ENCODE data around the gene FAM171A2. TPM values are rescaled to one million over a fixed set of nuclear protein-coding genes. Genes with fewer than 3 reads are reported as not detected.

FAM171A2 gene
- total RNA-seq, 1 experiment from 2014 or later: 7.6 TPM

DNA sequence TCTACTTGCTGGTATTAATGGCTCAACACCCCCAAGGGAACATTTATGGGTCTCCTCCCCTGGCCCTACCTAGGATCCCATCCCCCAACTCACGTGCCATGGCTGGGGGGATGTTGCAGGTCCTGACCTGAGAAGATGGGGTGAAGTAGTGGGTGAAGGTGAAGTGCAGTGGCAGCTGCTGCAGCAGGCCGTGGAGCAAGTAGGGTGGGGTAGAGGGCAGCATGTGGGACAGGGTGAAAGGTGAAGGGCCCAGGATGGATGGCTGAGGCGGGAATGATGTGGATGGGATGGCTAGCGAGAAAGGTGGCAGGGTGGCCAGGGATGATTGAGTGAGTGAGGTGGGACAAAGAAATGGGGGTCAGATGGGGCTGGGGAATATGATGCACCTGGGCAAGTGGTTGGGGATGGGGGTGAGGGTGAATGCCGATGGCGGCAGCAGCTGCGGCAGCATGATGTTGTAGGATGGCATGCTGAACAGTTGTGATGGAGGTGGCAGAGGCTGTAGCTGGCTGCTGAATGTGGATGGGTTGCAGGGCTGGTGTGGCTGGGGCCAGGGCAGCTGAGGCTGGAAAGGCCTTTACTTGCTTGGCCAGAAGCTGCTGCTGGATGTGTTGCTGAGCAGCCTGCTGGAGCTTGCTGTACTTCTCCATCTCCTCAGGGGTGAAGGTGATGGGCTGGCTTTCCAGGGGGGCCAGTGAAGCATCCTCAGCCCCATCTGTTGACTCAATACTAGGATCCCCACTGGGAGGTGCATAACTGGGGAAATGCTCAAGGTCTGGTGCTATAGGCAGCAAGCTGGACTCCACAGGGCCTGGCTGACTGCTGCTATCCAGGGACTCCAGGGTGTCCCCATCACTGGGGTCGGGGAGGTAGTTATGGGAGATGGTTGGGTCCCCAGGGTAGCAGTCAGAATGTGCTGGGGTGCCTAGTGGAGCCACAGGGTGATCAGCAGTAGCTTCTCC, 34.1 kb upstream of the FAM171A2 start:
- CTCF ChIA-PET: no interaction called here

DNA sequence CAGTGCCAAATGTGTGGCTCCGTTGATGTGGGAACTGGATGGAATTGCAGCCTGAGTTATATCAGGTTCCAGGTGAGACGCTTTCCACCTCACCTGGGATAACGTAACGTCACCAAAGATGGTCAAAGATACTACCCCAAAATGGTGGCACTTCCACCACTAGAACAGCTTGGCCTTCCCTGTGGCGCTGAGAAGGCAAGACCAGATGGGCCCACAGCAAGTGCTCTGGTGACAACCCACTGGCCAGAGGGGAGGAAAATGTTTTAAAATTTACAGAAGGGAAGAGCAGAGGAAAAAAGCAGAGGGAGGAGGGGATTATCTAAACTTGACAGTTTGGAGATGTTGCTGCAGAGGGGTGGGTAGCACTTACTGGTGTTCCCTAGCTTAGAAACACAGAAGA, 33.3 kb upstream of the FAM171A2 start:
- POLR2A ChIA-PET: no interaction called here
- peaks cover 9% of the 10 kb centered on the region for H3K36me3 ChIP-seq (ENCODE audit: control insufficient read depth, insufficient read depth, low read length)

More for the DNA sequence above, 34.1 kb upstream of the FAM171A2 start:
- TF ChIP-seq, protein P1, sequence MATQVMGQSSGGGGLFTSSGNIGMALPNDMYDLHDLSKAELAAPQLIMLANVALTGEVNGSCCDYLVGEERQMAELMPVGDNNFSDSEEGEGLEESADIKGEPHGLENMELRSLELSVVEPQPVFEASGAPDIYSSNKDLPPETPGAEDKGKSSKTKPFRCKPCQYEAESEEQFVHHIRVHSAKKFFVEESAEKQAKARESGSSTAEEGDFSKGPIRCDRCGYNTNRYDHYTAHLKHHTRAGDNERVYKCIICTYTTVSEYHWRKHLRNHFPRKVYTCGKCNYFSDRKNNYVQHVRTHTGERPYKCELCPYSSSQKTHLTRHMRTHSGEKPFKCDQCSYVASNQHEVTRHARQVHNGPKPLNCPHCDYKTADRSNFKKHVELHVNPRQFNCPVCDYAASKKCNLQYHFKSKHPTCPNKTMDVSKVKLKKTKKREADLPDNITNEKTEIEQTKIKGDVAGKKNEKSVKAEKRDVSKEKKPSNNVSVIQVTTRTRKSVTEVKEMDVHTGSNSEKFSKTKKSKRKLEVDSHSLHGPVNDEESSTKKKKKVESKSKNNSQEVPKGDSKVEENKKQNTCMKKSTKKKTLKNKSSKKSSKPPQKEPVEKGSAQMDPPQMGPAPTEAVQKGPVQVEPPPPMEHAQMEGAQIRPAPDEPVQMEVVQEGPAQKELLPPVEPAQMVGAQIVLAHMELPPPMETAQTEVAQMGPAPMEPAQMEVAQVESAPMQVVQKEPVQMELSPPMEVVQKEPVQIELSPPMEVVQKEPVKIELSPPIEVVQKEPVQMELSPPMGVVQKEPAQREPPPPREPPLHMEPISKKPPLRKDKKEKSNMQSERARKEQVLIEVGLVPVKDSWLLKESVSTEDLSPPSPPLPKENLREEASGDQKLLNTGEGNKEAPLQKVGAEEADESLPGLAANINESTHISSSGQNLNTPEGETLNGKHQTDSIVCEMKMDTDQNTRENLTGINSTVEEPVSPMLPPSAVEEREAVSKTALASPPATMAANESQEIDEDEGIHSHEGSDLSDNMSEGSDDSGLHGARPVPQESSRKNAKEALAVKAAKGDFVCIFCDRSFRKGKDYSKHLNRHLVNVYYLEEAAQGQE (IDR thresholded peaks at IDR 0.05; ENCODE audit: insufficient read depth in 1 of 2, low read depth in 2 of 2, low read length in 1 of 2): no peak
- TF ChIP-seq POLR2AphosphoS5 (IDR thresholded peaks at IDR 0.05; ENCODE audit: low read depth, low read length) (no peak), SIN3A (IDR thresholded peaks at IDR 0.05; ENCODE audit: borderline replicate concordance, insufficient read depth, low read depth, low read length) (no peak), TCF7L2 (IDR thresholded peaks at IDR 0.05; ENCODE audit: low read depth, low read length) (no peak)
- TF ChIP-seq, protein P2, sequence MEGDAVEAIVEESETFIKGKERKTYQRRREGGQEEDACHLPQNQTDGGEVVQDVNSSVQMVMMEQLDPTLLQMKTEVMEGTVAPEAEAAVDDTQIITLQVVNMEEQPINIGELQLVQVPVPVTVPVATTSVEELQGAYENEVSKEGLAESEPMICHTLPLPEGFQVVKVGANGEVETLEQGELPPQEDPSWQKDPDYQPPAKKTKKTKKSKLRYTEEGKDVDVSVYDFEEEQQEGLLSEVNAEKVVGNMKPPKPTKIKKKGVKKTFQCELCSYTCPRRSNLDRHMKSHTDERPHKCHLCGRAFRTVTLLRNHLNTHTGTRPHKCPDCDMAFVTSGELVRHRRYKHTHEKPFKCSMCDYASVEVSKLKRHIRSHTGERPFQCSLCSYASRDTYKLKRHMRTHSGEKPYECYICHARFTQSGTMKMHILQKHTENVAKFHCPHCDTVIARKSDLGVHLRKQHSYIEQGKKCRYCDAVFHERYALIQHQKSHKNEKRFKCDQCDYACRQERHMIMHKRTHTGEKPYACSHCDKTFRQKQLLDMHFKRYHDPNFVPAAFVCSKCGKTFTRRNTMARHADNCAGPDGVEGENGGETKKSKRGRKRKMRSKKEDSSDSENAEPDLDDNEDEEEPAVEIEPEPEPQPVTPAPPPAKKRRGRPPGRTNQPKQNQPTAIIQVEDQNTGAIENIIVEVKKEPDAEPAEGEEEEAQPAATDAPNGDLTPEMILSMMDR (IDR thresholded peaks at IDR 0.05): no peak
- no TSS peak for BruUV-seq (replicated peaks)
- ATAC-seq: no peak
- H3K9me3 ChIP-seq (ENCODE audit: control insufficient read depth, insufficient read depth, low read depth, low read length): no peaks in the 10 kb centered on the region
- intact Hi-C loops (cut with micrococcal nuclease; ENCODE audit: unreplicated experiment) (no loop called here), in situ Hi-C loops (cut with HindIII; ENCODE audit: low pct_unique_long_range_greater_than_20kb, low sequenced_read_pairs) (no loop called here)
- H3K4me1 ChIP-seq (ENCODE audit: control insufficient read depth, insufficient read depth, low read length): no peaks in the 10 kb centered on the region
- H3K4me3 ChIP-seq (ENCODE audit: low read depth in 2 of 2, low read length in 2 of 2): no peak overlapping the region
- H3K27me3 ChIP-seq (ENCODE audit: control insufficient read depth, insufficient read depth, low read length): no peaks in the 10 kb centered on the region
- no peak overlapping the region for H3K27ac ChIP-seq (ENCODE audit: low read length)
- DNase-seq (ENCODE audit: low read depth, low spot score): no peak
- peaks cover 9% of the 10 kb centered on the region for H3K36me3 ChIP-seq (ENCODE audit: control insufficient read depth, insufficient read depth, low read length)
- POLR2A ChIA-PET: interaction anchor here (0.6 kb wide), 1 partner anchor 288 kb away, joined by 6 read pairs; no protein-coding TSS in a partner anchor

More for the DNA sequence above, 33.3 kb upstream of the FAM171A2 start:
- CTCF ChIA-PET: no interaction called here
- Histone ChIP-seq H3K4me3 (ENCODE audit: low read depth in 2 of 2, low read length in 2 of 2) (no peak overlapping the region), H3K4me1 (ENCODE audit: control insufficient read depth, insufficient read depth, low read length) (no peaks in the 10 kb centered on the region), H3K9me3 (ENCODE audit: control insufficient read depth, insufficient read depth, low read depth, low read length) (no peaks in the 10 kb centered on the region), H3K27ac (ENCODE audit: low read length) (no peak overlapping the region), H3K27me3 (ENCODE audit: control insufficient read depth, insufficient read depth, low read length) (no peaks in the 10 kb centered on the region)
- no peak for DNase-seq (ENCODE audit: low read depth, low spot score)
- intact Hi-C loops (cut with micrococcal nuclease; ENCODE audit: unreplicated experiment): no loop called here
- TF ChIP-seq, protein P2 (IDR thresholded peaks at IDR 0.05): no peak
- TF ChIP-seq, protein P1 (IDR thresholded peaks at IDR 0.05; ENCODE audit: insufficient read depth in 1 of 2, low read depth in 2 of 2, low read length in 1 of 2): no peak
- TF ChIP-seq SIN3A (IDR thresholded peaks at IDR 0.05; ENCODE audit: borderline replicate concordance, insufficient read depth, low read depth, low read length) (no peak), POLR2AphosphoS5 (IDR thresholded peaks at IDR 0.05; ENCODE audit: low read depth, low read length) (no peak), TCF7L2 (IDR thresholded peaks at IDR 0.05; ENCODE audit: low read depth, low read length) (no peak)
- in situ Hi-C loops (cut with HindIII; ENCODE audit: low pct_unique_long_range_greater_than_20kb, low sequenced_read_pairs): no loop called here
- no TSS peak for BruUV-seq (replicated peaks)
- ATAC-seq: no peak
